Sigmoid colon (tissue), 4 donors: Measurements from ENCODE around the gene ST14.

Experiments used
- CTCF ChIP-seq, 4 experiments: fragments of 450-650 bp in 3 of 4; fragments of 200-600 bp in 1 of 4; IDR thresholded peaks; one replicate each; pipeline ENCODE4 v1.5.1; 2016 to 2019; ENCODE audit warnings: antibody characterized with exemption in 4 of 4, mild to moderate bottlenecking in 3 of 4, moderate library complexity in 2 of 4
- EP300 ChIP-seq, 4 donors: sonication (generic); formaldehyde crosslinking; IDR thresholded peaks; one replicate each; pipeline ENCODE4 v1.6.1; 2017; ENCODE audit warnings: antibody characterized with exemption in 4 of 4
- POLR2A ChIP-seq, 2 donors: fragments of 450-650 bp; IDR thresholded peaks; one replicate each; pipeline ENCODE4 v1.6.1; 2016; ENCODE audit warnings: antibody characterized with exemption in 2 of 2, mild to moderate bottlenecking in 2 of 2, moderate library complexity in 2 of 2

- TF ChIP-seq CTCF (IDR thresholded peaks at IDR 0.05), result no peak
- TF ChIP-seq POLR2A (IDR thresholded peaks at IDR 0.05), result no peak
- no peak for TF ChIP-seq EP300 (IDR thresholded peaks at IDR 0.05)
Measured at GRCh38 chr11:130246270-130246669, 86.7 kb downstream of the ST14 start.
